ENCODE data around the gene HMOX1. TPM values are rescaled to one million over a fixed set of nuclear protein-coding genes. Genes with fewer than 3 reads are reported as not detected.
A peak's percentile ranks its signal among the peaks of the same experiment; 100 is the strongest.

HMOX1 gene, protein sequence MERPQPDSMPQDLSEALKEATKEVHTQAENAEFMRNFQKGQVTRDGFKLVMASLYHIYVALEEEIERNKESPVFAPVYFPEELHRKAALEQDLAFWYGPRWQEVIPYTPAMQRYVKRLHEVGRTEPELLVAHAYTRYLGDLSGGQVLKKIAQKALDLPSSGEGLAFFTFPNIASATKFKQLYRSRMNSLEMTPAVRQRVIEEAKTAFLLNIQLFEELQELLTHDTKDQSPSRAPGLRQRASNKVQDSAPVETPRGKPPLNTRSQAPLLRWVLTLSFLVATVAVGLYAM
- total RNA-seq (not detected), polyA plus RNA-seq (1 to 10 TPM in 3 of 4 donors, under 1 TPM in 1; 0.93 to 2.9 (median 1.7) TPM)

DNA sequence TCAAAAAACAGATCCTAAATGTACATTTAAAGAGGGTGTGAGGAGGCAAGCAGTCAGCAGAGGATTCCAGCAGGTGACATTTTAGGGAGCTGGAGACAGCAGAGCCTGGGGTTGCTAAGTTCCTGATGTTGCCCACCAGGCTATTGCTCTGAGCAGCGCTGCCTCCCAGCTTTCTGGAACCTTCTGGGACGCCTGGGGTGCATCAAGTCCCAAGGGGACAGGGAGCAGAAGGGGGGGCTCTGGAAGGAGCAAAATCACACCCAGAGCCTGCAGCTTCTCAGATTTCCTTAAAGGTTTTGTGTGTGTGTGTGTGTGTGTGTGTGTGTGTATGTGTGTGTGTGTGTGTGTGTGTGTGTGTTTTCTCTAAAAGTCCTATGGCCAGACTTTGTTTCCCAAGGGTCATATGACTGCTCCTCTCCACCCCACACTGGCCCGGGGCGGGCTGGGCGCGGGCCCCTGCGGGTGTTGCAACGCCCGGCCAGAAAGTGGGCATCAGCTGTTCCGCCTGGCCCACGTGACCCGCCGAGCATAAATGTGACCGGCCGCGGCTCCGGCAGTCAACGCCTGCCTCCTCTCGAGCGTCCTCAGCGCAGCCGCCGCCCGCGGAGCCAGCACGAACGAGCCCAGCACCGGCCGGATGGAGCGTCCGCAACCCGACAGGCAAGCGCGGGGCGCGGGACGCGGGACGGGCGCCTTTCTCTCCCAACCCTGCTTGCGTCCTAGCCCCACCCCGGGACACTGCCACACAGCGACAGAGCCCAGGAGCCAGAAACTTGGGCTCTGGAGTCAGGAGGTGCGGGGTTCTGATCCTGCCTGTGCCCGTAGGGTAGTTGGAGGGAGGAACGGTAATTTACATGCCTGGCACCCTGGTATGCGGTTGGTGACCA, at the start of gene HMOX1:
TSS of gene HMOX1 (plus strand) at position 560 of the 887 bp plus-strand sequence. CDS start at position 638, 78 bp downstream.
- no peaks in the 10 kb centered on the region for H3K36me3 Mint-ChIP-seq
- H3K27ac Mint-ChIP-seq, result peak within 1 kb of the TSS in 2 of 3 donors; percentile 20 to 44
- no peak within 1 kb of the TSS for H3K27ac ChIP-seq (ENCODE audit: insufficient read depth, low read length, poor library complexity, severe bottlenecking)
- H3K4me1 ChIP-seq (ENCODE audit: control insufficient read depth, insufficient read depth, low read length, poor library complexity, severe bottlenecking), result peaks cover 18% of the 10 kb centered on the region
- peak in 2 of 3 donors; percentile 32 to 85 for DNase-seq
- no peaks in the 10 kb centered on the region for H3K36me3 ChIP-seq (ENCODE audit: control insufficient read depth, insufficient read depth, low read length)
- H3K27me3 Mint-ChIP-seq, result peaks cover 24% of the 10 kb centered on the region
- H3K4me1 Mint-ChIP-seq, result peaks cover 6 to 32% (median 16%) of the 10 kb centered on the region in 4 donors
- H3K9me3 Mint-ChIP-seq, result peaks cover 0 to 1% (median 0%) of the 10 kb centered on the region in 7 donors
- peak within 1 kb of the TSS; percentile 24 to 75 (median 56) for H3K4me3 Mint-ChIP-seq
- H3K4me3 ChIP-seq (ENCODE audit: low read depth, low read length), result peak within 1 kb of the TSS; percentile 43
- peak; percentile 66 to 76 for ATAC-seq (ENCODE audit: low read depth in 2 of 2)
- no peaks in the 10 kb centered on the region for H3K9me3 ChIP-seq (ENCODE audit: control insufficient read depth in 2 of 2, low read length in 2 of 2)
- H3K27me3 ChIP-seq (ENCODE audit: control insufficient read depth, insufficient read depth, low read length), result peaks cover 2% of the 10 kb centered on the region

DNA sequence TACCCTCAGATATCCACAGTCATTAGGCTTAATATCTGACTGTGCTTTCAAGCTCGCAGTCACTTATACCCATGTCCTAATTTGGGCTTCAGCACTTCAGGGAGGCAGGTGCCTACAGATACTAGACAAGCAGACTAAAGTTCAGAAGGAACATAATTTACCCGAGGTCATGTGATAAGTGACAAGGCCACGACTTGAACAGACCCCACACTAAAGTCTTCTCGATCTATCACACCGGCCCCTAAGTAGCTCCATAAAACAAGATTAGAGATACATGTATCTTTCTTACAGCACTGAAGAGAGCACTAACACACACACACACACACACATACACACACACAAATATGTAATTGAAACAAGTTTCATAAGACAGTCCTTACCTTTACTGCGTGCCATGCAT, 48.6 kb upstream of the HMOX1 start:
- H3K4me1 Mint-ChIP-seq, result peaks cover 14 to 80% (median 41%) of the 10 kb centered on the region in 4 donors
- peaks cover 51% of the 10 kb centered on the region for H3K4me1 ChIP-seq (ENCODE audit: control insufficient read depth, insufficient read depth, low read length, poor library complexity, severe bottlenecking)
- peak overlapping the region in 1 of 3 donors; percentile 75 for H3K27ac Mint-ChIP-seq

DNA sequence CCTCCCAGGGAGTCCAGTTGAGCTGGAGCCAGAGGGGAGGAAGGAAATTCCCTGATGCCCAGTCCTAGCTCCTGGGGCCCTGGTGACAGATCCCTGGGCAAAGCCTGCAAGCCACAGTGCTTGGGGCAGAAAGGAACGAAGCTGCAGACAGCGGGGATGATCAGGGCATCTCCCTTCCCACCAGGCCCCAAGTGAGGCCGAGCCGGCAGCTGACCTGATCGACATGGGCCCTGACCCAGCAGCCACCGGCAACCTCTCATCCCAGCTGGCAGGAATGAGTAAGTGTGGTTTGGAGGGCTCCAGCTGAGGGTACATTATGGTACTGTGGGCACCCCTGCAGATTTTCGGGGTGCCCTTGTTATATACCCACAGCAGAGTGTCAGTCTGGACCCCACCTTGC, 47.7 kb upstream of the HMOX1 start:
- H3K4me1 ChIP-seq (ENCODE audit: control insufficient read depth, insufficient read depth, low read length, poor library complexity, severe bottlenecking), result peaks cover 51% of the 10 kb centered on the region
- peak overlapping the region; percentile 14 for H3K27ac ChIP-seq (ENCODE audit: insufficient read depth, low read length, poor library complexity, severe bottlenecking)
- no peaks in the 10 kb centered on the region for H3K9me3 ChIP-seq (ENCODE audit: control insufficient read depth in 2 of 2, low read length in 2 of 2)
- no peaks in the 10 kb centered on the region for H3K27me3 ChIP-seq (ENCODE audit: control insufficient read depth, insufficient read depth, low read length)
- ATAC-seq (ENCODE audit: low read depth in 2 of 2) (no peak), DNase-seq (no peak)
- no peaks in the 10 kb centered on the region for H3K27me3 Mint-ChIP-seq
- H3K36me3 ChIP-seq (ENCODE audit: control insufficient read depth, insufficient read depth, low read length), result peaks cover 51% of the 10 kb centered on the region
- H3K4me3 ChIP-seq (ENCODE audit: low read depth, low read length), result no peak overlapping the region
- H3K36me3 Mint-ChIP-seq, result peaks cover 36% of the 10 kb centered on the region
- H3K4me1 Mint-ChIP-seq, result peaks cover 14 to 72% (median 44%) of the 10 kb centered on the region in 4 donors
- H3K4me3 Mint-ChIP-seq, result no peak overlapping the region
- peak overlapping the region; percentile 20 to 75 (median 65) for H3K27ac Mint-ChIP-seq
- H3K9me3 Mint-ChIP-seq, result no peaks in the 10 kb centered on the region

More for the DNA sequence above, 48.6 kb upstream of the HMOX1 start:
- H3K36me3 Mint-ChIP-seq, result peaks cover 30% of the 10 kb centered on the region
- Histone ChIP-seq H3K4me3 (ENCODE audit: low read depth, low read length) (no peak overlapping the region), H3K27ac (ENCODE audit: insufficient read depth, low read length, poor library complexity, severe bottlenecking) (no peak overlapping the region), H3K36me3 (ENCODE audit: control insufficient read depth, insufficient read depth, low read length) (peaks cover 53% of the 10 kb centered on the region), H3K9me3 (ENCODE audit: control insufficient read depth in 2 of 2, low read length in 2 of 2) (no peaks in the 10 kb centered on the region), H3K27me3 (ENCODE audit: control insufficient read depth, insufficient read depth, low read length) (no peaks in the 10 kb centered on the region)
- no peaks in the 10 kb centered on the region for H3K9me3 Mint-ChIP-seq
- H3K27me3 Mint-ChIP-seq, result no peaks in the 10 kb centered on the region
- no peak for ATAC-seq (ENCODE audit: low read depth in 2 of 2)
- no peak overlapping the region for H3K4me3 Mint-ChIP-seq
- DNase-seq, result no peak

DNA sequence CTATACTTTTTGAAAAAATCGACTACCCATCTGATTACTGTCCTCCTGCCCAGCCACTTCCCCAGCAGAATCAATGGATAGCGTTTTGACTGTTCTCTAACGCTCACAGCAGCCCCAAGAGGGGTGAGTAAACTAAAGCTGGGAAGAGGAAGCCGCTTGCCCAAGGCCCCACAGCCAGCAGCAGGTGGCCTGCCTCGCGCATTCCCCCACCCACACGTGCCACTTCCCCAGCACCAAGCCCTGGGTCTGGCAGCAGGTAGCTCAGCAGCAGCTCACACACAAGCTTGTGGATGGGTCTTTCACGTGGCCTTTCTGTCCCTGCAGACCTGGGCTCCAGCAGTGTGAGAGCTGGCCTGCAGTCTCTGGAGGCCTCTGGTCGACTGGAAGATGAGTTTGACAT, 46.9 kb upstream of the HMOX1 start:
- peak overlapping the region in 1 of 4 donors; percentile 27 for H3K4me3 Mint-ChIP-seq
- Histone ChIP-seq H3K36me3 (ENCODE audit: control insufficient read depth, insufficient read depth, low read length) (peaks cover 52% of the 10 kb centered on the region), H3K4me3 (ENCODE audit: low read depth, low read length) (no peak overlapping the region), H3K27me3 (ENCODE audit: control insufficient read depth, insufficient read depth, low read length) (no peaks in the 10 kb centered on the region), H3K4me1 (ENCODE audit: control insufficient read depth, insufficient read depth, low read length, poor library complexity, severe bottlenecking) (peaks cover 50% of the 10 kb centered on the region), H3K9me3 (ENCODE audit: control insufficient read depth in 2 of 2, low read length in 2 of 2) (no peaks in the 10 kb centered on the region), H3K27ac (ENCODE audit: insufficient read depth, low read length, poor library complexity, severe bottlenecking) (no peak overlapping the region)
- H3K36me3 Mint-ChIP-seq, result peaks cover 36% of the 10 kb centered on the region
- no peak for ATAC-seq (ENCODE audit: low read depth in 2 of 2)
- H3K27ac Mint-ChIP-seq, result peak overlapping the region; percentile 65 to 88 (median 75)
- no peaks in the 10 kb centered on the region for H3K27me3 Mint-ChIP-seq
- H3K4me1 Mint-ChIP-seq, result peaks cover 13 to 68% (median 43%) of the 10 kb centered on the region in 4 donors
- no peaks in the 10 kb centered on the region for H3K9me3 Mint-ChIP-seq
- DNase-seq, result peak in 1 of 3 donors; percentile 57

DNA sequence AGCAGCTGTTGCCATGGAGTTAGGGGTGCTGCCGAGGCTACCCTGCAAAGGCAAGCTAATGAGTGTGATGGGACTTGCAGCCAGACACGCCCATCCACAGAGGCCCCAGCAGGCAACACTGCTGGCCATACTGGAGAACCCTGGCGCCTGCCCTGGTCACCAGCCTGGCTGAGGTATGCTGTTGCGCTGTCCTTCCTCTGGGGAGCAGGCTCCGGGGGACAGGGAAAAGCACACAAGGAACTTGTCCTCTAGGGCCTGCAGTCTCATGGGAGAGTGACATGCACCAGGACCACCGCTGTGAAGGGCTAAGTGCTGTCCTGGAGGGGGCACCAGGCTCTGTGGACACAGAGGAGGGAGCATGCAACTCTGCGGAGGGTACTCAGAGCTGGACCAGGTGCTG, 45.4 kb upstream of the HMOX1 start:
- Histone ChIP-seq H3K4me1 (ENCODE audit: control insufficient read depth, insufficient read depth, low read length, poor library complexity, severe bottlenecking) (peaks cover 36% of the 10 kb centered on the region), H3K27ac (ENCODE audit: insufficient read depth, low read length, poor library complexity, severe bottlenecking) (peak overlapping the region; percentile 52), H3K36me3 (ENCODE audit: control insufficient read depth, insufficient read depth, low read length) (peaks cover 59% of the 10 kb centered on the region), H3K9me3 (ENCODE audit: control insufficient read depth in 2 of 2, low read length in 2 of 2) (no peaks in the 10 kb centered on the region), H3K4me3 (ENCODE audit: low read depth, low read length) (no peak overlapping the region), H3K27me3 (ENCODE audit: control insufficient read depth, insufficient read depth, low read length) (no peaks in the 10 kb centered on the region)
- Mint-ChIP-seq H3K4me3 (peak overlapping the region; percentile 33 to 63 (median 55)), H3K9me3 (no peaks in the 10 kb centered on the region), H3K27ac (peak overlapping the region; percentile 74 to 91 (median 80)), H3K4me1 (peaks cover 4 to 54% (median 34%) of the 10 kb centered on the region in 4 donors), H3K36me3 (peaks cover 39% of the 10 kb centered on the region), H3K27me3 (no peaks in the 10 kb centered on the region)
- ATAC-seq (ENCODE audit: low read depth in 2 of 2), result no peak
- no peak for DNase-seq

DNA sequence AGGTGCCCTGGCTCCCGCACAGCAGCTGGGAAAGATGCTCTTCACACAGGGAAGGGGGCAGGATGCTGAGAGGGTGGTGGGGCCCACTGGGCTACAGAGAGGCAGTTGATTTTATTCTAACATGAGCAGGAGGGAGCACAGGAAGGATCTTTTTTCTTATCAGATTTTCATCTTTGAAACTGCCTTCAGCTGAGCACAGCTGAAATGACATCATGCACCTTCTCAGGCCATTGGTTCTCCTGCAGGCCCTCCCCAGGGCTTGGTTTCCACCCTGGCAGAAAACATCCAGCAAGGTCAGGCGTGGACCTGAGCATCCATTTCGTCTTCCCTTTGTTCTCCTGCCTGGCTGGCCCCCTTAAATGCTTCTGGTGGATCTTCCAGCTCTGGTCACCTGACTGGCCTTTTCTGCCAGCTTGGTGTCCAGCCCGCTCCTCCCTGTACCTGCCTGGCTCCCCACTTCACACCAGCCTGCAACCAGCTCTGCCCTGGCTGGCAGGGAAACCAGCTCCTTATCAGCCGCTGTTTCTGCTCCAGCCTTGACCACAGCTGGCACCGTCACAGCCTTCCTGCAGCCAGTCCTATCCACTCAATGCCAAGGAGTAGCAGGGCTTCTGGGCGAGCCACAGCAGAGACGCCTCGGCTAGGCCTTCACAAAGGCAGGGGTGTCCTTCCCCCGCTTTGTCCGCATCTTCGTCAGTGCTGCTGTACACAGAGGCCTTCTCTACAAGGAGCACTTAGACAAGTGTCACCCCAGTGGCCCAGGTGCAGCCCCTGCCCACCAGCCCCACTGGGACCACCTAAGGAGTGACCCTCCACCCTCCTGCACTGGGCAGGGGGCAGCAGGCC, 44.7 kb upstream of the HMOX1 start:
- no peaks in the 10 kb centered on the region for H3K27me3 Mint-ChIP-seq
- peaks cover 33% of the 10 kb centered on the region for H3K4me1 ChIP-seq (ENCODE audit: control insufficient read depth, insufficient read depth, low read length, poor library complexity, severe bottlenecking)
- DNase-seq (peak in 2 of 3 donors; percentile 20 to 79), ATAC-seq (ENCODE audit: low read depth in 2 of 2) (peak in 1 of 2 donors; percentile 50)
- peaks cover 0 to 47% (median 30%) of the 10 kb centered on the region in 4 donors for H3K4me1 Mint-ChIP-seq
- peaks cover 43% of the 10 kb centered on the region for H3K36me3 Mint-ChIP-seq
- no peak overlapping the region for H3K4me3 ChIP-seq (ENCODE audit: low read depth, low read length)
- no peaks in the 10 kb centered on the region for H3K9me3 Mint-ChIP-seq
- H3K27ac Mint-ChIP-seq, result peak overlapping the region; percentile 61 to 91 (median 74)
- no peaks in the 10 kb centered on the region for H3K27me3 ChIP-seq (ENCODE audit: control insufficient read depth, insufficient read depth, low read length)
- peak overlapping the region in 3 of 4 donors; percentile 33 to 56 (median 54) for H3K4me3 Mint-ChIP-seq
- H3K9me3 ChIP-seq (ENCODE audit: control insufficient read depth in 2 of 2, low read length in 2 of 2), result no peaks in the 10 kb centered on the region
- H3K36me3 ChIP-seq (ENCODE audit: control insufficient read depth, insufficient read depth, low read length), result peaks cover 64% of the 10 kb centered on the region
- peak overlapping the region; percentile 52 for H3K27ac ChIP-seq (ENCODE audit: insufficient read depth, low read length, poor library complexity, severe bottlenecking)

DNA sequence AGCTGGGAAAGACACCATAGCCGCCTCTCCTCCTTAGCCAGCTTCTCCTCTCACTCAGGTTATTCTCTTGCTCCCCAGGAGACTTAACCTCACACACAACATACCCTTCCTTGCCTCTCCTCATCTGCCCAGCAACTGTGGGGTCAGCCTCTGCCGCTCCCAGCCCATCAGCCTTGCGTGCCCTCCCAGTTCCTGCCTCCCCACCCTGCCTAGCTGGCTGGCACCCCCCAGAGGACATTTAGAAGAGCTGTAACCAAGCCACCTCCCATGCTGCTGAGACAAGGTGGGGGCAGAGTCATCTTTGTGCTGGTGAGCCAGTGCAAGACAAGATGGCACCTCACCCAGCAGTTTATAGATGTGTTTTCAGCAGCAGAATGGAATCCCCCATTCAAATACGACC, 43.0 kb upstream of the HMOX1 start:
- no peak for ATAC-seq (ENCODE audit: low read depth in 2 of 2)

More for the DNA sequence above, 43.0 kb upstream of the HMOX1 start:
- no peak overlapping the region for H3K4me3 ChIP-seq (ENCODE audit: low read depth, low read length)
- H3K4me1 Mint-ChIP-seq, result peaks cover 0 to 38% (median 22%) of the 10 kb centered on the region in 4 donors
- H3K36me3 ChIP-seq (ENCODE audit: control insufficient read depth, insufficient read depth, low read length), result peaks cover 63% of the 10 kb centered on the region
- DNase-seq, result peak in 1 of 3 donors; percentile 44
- no peaks in the 10 kb centered on the region for H3K27me3 ChIP-seq (ENCODE audit: control insufficient read depth, insufficient read depth, low read length)
- peaks cover 33% of the 10 kb centered on the region for H3K36me3 Mint-ChIP-seq
- H3K9me3 Mint-ChIP-seq, result no peaks in the 10 kb centered on the region
- H3K4me1 ChIP-seq (ENCODE audit: control insufficient read depth, insufficient read depth, low read length, poor library complexity, severe bottlenecking), result peaks cover 33% of the 10 kb centered on the region
- peak overlapping the region in 2 of 3 donors; percentile 47 to 69 for H3K27ac Mint-ChIP-seq
- H3K27ac ChIP-seq (ENCODE audit: insufficient read depth, low read length, poor library complexity, severe bottlenecking), result no peak overlapping the region
- no peaks in the 10 kb centered on the region for H3K9me3 ChIP-seq (ENCODE audit: control insufficient read depth in 2 of 2, low read length in 2 of 2)
- no peaks in the 10 kb centered on the region for H3K27me3 Mint-ChIP-seq
- no peak overlapping the region for H3K4me3 Mint-ChIP-seq
